LNCAP (cell line): ENCODE results near the gene CPA3.

Source experiments
- TF ChIP-seq, protein P1 (sequence below): fragments of 450-650 bp; IDR thresholded peaks from 2 replicates; pipeline ENCODE4 v1.5.1; 2017; ENCODE audit warnings: mild to moderate bottlenecking

CPA3 gene

DNA sequence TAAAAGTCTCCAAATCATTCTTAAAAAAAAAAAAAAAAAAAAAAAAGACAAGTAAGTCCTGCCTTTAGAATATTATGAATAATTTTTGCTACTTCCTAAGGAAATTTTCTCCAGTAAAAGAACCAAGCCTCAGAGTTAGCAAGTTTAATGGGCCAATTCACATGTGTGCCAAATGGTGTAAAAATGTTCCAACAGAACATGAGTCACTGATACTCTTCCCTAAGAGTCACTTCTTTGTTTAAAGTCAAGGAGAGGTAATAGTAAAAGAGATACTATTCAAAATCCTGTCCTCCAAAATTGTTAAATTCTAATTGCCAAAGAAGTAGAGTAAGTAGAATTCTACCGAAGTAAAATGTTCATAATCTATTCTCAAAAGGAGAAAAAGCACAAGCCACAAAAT, 17.7 kb upstream of the CPA3 start:
- TF ChIP-seq, protein P1, sequence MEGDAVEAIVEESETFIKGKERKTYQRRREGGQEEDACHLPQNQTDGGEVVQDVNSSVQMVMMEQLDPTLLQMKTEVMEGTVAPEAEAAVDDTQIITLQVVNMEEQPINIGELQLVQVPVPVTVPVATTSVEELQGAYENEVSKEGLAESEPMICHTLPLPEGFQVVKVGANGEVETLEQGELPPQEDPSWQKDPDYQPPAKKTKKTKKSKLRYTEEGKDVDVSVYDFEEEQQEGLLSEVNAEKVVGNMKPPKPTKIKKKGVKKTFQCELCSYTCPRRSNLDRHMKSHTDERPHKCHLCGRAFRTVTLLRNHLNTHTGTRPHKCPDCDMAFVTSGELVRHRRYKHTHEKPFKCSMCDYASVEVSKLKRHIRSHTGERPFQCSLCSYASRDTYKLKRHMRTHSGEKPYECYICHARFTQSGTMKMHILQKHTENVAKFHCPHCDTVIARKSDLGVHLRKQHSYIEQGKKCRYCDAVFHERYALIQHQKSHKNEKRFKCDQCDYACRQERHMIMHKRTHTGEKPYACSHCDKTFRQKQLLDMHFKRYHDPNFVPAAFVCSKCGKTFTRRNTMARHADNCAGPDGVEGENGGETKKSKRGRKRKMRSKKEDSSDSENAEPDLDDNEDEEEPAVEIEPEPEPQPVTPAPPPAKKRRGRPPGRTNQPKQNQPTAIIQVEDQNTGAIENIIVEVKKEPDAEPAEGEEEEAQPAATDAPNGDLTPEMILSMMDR, result no peak

GRCh38 chr3:148848410-148848809, 16.7 kb upstream of the CPA3 start:
- TF ChIP-seq, protein P1, result no peak

DNA sequence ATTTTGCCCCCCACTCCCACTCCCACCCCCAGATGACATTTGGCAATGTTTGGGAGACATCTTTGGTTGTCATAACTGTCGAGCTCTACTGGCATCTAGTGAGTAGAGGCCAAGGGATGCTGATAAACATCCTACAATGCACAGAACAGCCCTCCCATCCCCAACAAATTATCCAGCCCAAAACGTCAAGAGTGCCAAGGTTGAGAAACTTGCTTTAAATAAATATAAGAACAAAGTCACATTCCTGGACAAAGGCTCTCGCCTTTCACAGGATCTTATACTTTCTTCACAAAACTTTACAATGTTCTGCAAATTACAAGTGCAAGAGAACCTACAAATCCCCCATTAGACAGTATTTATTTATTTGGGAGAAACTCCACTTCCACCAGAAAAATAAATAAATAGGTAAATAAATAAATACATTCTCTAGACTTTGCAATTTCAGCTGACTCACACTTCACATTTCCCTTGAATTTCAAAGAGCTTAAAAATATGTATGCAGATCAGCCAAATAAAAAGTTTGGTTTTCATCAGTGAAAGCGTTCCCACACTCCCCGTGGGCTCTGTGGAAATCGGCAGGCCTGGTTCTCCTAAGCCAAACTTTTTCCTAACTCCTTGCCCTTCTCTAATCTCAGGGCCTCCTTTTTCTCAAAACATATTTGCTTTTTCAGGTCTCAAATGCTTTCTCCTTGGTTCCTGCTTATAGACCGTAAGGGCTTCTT, 12.7 kb upstream of the CPA3 start:
- TF ChIP-seq, protein P1, result no peak

GRCh38 chr3:148853076-148853475, 12.0 kb upstream of the CPA3 start:
- TF ChIP-seq, protein P1, result no peak

DNA sequence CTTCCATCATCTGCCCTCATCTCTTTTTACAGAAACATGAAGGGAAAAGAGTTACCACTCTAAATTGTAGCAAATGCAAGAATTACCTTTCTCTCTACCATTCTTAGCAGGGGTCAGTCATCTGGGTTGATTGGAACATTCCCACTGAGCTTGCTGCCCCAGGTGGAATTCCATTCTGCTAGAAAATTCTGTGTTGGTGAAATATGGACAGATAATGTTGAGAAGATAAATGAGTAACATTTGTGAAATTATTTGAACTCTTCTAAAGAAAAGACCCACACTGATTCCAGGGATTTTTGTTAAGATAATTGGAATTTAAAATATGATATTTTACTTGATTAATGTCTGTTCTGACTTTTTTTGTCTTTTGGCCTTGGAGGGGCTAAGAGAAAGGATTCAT, 11.0 kb upstream of the CPA3 start:
- TF ChIP-seq, protein P1, result no peak

GRCh38 chr3:148856384-148856783, 8.7 kb upstream of the CPA3 start:
- TF ChIP-seq, protein P1, result no peak

DNA sequence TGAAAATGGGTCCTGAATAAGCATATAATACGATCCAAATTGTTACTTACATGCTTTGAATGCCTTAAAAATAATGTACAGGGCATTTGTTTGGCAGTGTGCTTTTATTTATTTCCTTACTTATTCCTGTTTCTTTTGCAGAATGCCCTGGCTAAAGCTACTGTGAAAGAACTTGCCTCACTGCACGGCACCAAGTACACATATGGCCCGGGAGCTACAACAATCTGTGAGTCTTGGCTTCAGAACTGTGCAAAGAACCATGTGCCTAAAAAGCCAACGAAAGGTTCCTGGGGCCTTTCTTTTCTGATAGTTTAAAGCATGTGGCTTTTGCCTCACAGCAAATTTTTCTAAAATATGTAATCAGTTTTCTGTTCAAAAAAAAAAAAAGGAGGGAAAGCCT, 7.8 kb upstream of the CPA3 start:
- TF ChIP-seq, protein P1, result no peak
